ENCODE results near the gene ZNF423.

GRCh38 chr16:49637933-49638672 lies 217.8 kb downstream of the ZNF423 start:
- TF ChIP-seq CTCF (IDR thresholded peaks at IDR 0.05; ENCODE audit: low read length) = no peak
- no peak for TF ChIP-seq EZH2 (IDR thresholded peaks at IDR 0.05; ENCODE audit: borderline replicate concordance, low read length)
